ENCODE data around the gene CCDC122.

Gene CCDC122

DNA sequence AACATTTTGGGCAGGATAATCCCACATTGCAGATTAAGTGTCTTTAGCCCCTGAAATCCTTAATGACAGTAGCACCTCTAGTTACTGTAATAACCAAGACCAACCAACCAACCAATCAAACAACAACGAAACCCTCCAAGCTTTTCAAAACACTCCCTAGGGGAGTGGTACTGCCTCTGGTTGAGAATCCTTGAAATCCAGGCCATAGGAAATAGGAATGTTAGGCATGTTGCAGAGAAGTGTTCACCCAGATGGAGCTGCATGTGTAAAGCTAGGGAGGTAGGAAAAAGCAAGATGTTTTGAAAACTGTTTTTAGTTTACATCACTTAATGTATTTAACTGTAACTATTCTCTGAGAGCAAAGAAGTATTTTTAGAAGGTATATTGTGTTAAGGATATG is 4.7 kb upstream of the CCDC122 start:
- TF ChIP-seq, protein P1, sequence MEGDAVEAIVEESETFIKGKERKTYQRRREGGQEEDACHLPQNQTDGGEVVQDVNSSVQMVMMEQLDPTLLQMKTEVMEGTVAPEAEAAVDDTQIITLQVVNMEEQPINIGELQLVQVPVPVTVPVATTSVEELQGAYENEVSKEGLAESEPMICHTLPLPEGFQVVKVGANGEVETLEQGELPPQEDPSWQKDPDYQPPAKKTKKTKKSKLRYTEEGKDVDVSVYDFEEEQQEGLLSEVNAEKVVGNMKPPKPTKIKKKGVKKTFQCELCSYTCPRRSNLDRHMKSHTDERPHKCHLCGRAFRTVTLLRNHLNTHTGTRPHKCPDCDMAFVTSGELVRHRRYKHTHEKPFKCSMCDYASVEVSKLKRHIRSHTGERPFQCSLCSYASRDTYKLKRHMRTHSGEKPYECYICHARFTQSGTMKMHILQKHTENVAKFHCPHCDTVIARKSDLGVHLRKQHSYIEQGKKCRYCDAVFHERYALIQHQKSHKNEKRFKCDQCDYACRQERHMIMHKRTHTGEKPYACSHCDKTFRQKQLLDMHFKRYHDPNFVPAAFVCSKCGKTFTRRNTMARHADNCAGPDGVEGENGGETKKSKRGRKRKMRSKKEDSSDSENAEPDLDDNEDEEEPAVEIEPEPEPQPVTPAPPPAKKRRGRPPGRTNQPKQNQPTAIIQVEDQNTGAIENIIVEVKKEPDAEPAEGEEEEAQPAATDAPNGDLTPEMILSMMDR (IDR thresholded peaks at IDR 0.05; ENCODE audit: low read depth, low read length) = no peak
- DNase-seq (ENCODE audit: extremely low read depth, low read depth) = no peak

GRCh38 chr13:43883631-43884030 is 4.1 kb upstream of the CCDC122 start:
- DNase-seq (ENCODE audit: extremely low read depth, low read depth) = no peak
- TF ChIP-seq, protein P1 (IDR thresholded peaks at IDR 0.05; ENCODE audit: low read depth, low read length) = no peak

DNA sequence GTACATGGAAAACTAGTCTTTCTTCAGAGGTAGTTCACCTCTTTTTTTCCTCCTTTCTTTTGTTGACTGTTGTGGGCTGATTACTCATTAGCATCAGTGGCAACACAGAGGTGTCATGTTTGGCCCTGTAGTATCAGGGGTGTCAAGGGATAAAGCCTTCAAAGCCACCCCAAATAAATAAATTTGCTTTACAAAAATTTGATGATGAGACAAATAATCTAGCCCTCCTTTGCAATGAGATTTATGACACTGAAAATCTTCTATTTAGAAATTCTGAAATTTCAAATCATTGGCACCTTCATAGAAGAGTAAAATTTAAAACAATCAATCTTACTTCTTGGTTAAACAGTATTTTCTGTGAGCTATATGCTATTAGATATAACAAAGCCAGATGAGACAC is 2.0 kb upstream of the CCDC122 start:
- TF ChIP-seq, protein P1 (IDR thresholded peaks at IDR 0.05; ENCODE audit: low read depth, low read length) = no peak
- no peak for DNase-seq (ENCODE audit: extremely low read depth, low read depth)

- DNase-seq (ENCODE audit: extremely low read depth, low read depth) = no peak
- TF ChIP-seq, protein P1 (IDR thresholded peaks at IDR 0.05; ENCODE audit: low read depth, low read length) = no peak
Observed at GRCh38 chr13:43880926-43881325, 1.4 kb upstream of the CCDC122 start.

DNA sequence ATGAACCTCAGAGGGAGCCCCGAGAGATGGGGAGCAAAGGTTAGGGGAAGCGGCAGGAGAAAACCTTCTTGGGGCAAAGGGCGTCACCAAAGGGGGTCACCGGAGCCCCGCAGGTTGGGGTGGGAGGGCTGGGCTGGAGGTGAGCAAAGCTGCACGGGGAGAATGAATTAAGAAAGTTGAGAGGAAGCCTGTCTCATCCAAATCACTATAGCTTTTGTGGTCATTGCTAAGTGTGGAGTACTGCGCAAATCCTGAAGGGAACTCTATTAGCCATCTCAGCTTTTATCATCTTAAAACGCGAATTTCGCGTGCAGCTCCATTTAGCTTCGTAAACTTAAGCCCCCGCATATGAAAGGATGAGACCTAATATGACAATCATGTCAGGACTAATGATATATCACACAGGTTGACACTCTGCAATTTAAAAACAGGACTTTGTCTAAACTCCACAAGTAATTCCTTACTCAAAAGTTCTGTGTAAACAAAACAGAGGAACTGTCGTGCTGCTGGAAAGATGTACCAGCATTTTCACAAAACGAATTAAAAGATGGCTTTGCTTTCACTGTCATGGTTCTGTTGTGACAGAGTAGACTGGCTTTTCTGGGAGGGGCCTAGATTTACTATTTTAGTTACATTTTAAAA is 795 bp upstream of the CCDC122 start:
- TF ChIP-seq, protein P1 (IDR thresholded peaks at IDR 0.05; ENCODE audit: low read depth, low read length) = no peak
- no peak for DNase-seq (ENCODE audit: extremely low read depth, low read depth)

- DNase-seq (ENCODE audit: extremely low read depth, low read depth) = no peak
- TF ChIP-seq, protein P1 (IDR thresholded peaks at IDR 0.05; ENCODE audit: low read depth, low read length) = no peak
Observed at GRCh38 chr13:43879755-43880181, 228 bp upstream of the CCDC122 start, which contains the start of gene LACC1. Gene LACC1, plus strand, starts transcription at chr13:43879904. Its CDS starts 1,082 bp downstream, at chr13:43880986.

DNA sequence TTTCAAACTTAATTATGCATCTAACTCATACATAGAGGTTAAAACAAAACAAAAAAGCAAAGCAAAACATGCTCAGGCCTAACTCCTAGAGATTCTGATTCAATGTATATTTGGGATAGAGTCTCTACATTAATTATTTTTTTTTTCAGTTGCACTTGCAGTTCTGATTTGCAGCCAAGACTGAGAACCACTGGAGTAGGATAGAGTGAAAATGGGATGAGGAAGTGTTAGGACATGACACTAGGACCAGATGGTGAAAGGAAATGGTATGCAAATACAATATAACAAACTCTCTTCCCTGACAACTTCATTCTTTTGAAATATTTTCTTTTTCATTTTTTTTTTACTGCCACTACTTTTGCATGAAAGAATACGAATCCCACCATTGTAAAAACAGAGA is 1.8 kb downstream of the CCDC122 start:
- no peak for DNase-seq (ENCODE audit: extremely low read depth, low read depth)
- TF ChIP-seq, protein P1 (IDR thresholded peaks at IDR 0.05; ENCODE audit: low read depth, low read length) = no peak
